ENCODE measurements around the gene PKD2L1. TPM values are rescaled to one million over a fixed set of nuclear protein-coding genes. Genes with fewer than 3 reads are reported as not detected.

The PKD2L1 gene
- total and polyA plus RNA-seq, 12 donors: not detected

GRCh38 chr10:100373298-100374199 is 43.5 kb upstream of the PKD2L1 start:
- Histone ChIP-seq H3K27me3 (no peaks in the 10 kb centered on the region), H3K27ac (peak overlapping the region; percentile 83 to 97 (median 92)), H3K9me3 (no peaks in the 10 kb centered on the region), H3K4me1 (peaks cover 11 to 53% (median 40%) of the 10 kb centered on the region in 9 donors), H3K4me3 (peak overlapping the region; percentile 39 to 82 (median 65)), H3K36me3 (no peaks in the 10 kb centered on the region)
- ATAC-seq: peak; percentile 96 to 99 (median 98)
- no peak for TF ChIP-seq CTCF (IDR thresholded peaks at IDR 0.05)
- intact Hi-C loops (cut with DNase I): loop anchor here in 1 of 10 donors (2.0 kb wide), 1 partner anchor 27 kb away; the partner anchor contains the start of gene SCD
- peak; percentile 94 to 96 for DNase-seq
- 0 to 1% methylated on average over 45 of the region's 45 CpGs for WGBS, 2 donors

DNA sequence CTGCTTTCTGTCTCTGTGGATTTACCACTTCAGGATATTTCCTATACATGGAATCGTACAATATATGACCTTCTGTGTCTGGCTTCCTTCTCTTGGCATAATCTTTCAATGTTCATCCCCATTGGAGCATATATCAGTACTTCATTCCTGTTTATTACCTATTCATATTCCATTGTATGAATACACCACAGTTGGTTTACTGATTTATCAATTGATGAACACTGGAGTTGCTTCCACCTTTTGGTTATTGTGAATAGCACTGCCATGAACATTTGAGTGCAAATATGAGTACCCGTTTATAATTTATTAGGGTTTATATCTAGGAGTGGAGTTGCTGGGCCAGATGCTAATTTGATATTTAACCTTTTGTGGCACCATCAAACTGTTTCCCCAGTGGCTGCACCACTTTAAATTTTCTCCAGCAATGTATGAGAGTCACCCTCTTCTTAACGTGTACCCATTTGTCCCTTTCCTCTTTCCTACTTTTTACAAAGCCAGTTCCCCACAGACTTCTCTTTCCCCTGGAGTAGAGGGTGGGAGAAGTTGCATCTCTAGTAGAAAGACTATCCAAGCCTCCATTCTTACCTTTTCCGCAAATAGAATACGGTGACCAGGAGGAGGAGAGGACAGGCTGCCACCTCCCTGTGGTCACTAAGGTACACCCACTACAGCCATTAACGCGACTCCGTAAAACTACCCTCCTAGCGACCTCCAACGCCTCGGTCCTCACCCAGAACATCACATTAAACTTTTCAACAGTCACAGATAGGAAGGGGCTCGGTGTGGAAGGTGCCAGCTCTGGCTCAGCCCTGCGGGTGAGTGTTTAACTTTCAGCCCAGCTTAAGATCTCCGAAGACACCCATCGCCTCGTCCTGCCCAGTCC is 42.6 kb upstream of the PKD2L1 start:
- Histone ChIP-seq H3K27me3 (no peaks in the 10 kb centered on the region), H3K4me3 (peak overlapping the region; percentile 39 to 82 (median 65)), H3K27ac (peak overlapping the region; percentile 43 to 97 (median 92)), H3K4me1 (peaks cover 11 to 53% (median 40%) of the 10 kb centered on the region in 9 donors), H3K36me3 (no peaks in the 10 kb centered on the region), H3K9me3 (no peaks in the 10 kb centered on the region)
- 17 to 18% methylated on average over 16 of the region's 16 CpGs for WGBS, 2 donors
- TF ChIP-seq CTCF (IDR thresholded peaks at IDR 0.05): no peak
- intact Hi-C loops (cut with DNase I): loop anchor here in 1 of 10 donors (2.0 kb wide), 1 partner anchor 26 kb away; the partner anchor contains the start of gene SCD
- ATAC-seq (peak in 2 of 8 donors; percentile 1 to 3), DNase-seq (no peak)

GRCh38 chr10:100371482-100372027 is 41.5 kb upstream of the PKD2L1 start:
- H3K27ac ChIP-seq: peak overlapping the region in 9 of 10 donors; percentile 44 to 97 (median 67)
- intact Hi-C loops (cut with DNase I): loop anchor here in 1 of 10 donors (2.0 kb wide), 1 partner anchor 25 kb away; the partner anchor contains the start of gene SCD

More at GRCh38 chr10:100371482-100372027, 41.5 kb upstream of the PKD2L1 start:
- Histone ChIP-seq H3K36me3 (no peaks in the 10 kb centered on the region), H3K4me3 (peak overlapping the region in 1 of 10 donors; percentile 30), H3K4me1 (peaks cover 11 to 53% (median 40%) of the 10 kb centered on the region in 9 donors), H3K9me3 (no peaks in the 10 kb centered on the region), H3K27me3 (no peaks in the 10 kb centered on the region)
- 80 to 86% methylated on average over 10 of the region's 10 CpGs for whole genome bisulfite sequencing, 2 donors
- no peak for TF ChIP-seq CTCF (IDR thresholded peaks at IDR 0.05)
- ATAC-seq: no peak
- DNase-seq: no peak

All from heart right ventricle (tissue), 16 donors.